Cerebellar nuclear complex (tissue), 1 donor: Measurements from ENCODE around the gene STARD5.
A peak's percentile ranks its signal among the peaks of the same experiment; 100 is the strongest.

ENCODE experiments used
- DNase-seq, 2 experiments: peaks; one replicate each; lab custom pipeline; 2025; lab: John Stamatoyannopoulos, UW

STARD5 gene

GRCh38 chr15:81274255-81274654 lies 49.7 kb downstream of the STARD5 start:
- DNase-seq, result no peak

GRCh38 chr15:81273855-81274254 lies 50.1 kb downstream of the STARD5 start:
- DNase-seq, result no peak

- DNase-seq, result no peak
Observed at GRCh38 chr15:81273200-81273599, 50.7 kb downstream of the STARD5 start.

- DNase-seq, result no peak
Observed at GRCh38 chr15:81271761-81272644, 51.9 kb downstream of the STARD5 start.

- DNase-seq, result no peak
Observed at GRCh38 chr15:81270781-81271491, 53.0 kb downstream of the STARD5 start.

- no peak for DNase-seq
Observed at GRCh38 chr15:81270188-81270587, 53.8 kb downstream of the STARD5 start.

GRCh38 chr15:81268881-81269601 lies 54.9 kb downstream of the STARD5 start:
- DNase-seq, result no peak

GRCh38 chr15:81268340-81268739 lies 55.6 kb downstream of the STARD5 start:
- DNase-seq, result no peak

- peak; percentile 30 to 61 for DNase-seq
Observed at GRCh38 chr15:81265944-81266775, 57.8 kb downstream of the STARD5 start.

GRCh38 chr15:81265256-81265943 lies 58.5 kb downstream of the STARD5 start:
- DNase-seq, result peak in 1 of 2 experiments; percentile 32

GRCh38 chr15:81264072-81264857 lies 59.7 kb downstream of the STARD5 start:
- no peak for DNase-seq

GRCh38 chr15:81263477-81263876 lies 60.5 kb downstream of the STARD5 start:
- no peak for DNase-seq

GRCh38 chr15:81261172-81261811 lies 62.6 kb downstream of the STARD5 start:
- no peak for DNase-seq

GRCh38 chr15:81259760-81260298 lies 64.1 kb downstream of the STARD5 start:
- DNase-seq, result no peak
